Measurements from ENCODE around the gene HOXB5.

DNA sequence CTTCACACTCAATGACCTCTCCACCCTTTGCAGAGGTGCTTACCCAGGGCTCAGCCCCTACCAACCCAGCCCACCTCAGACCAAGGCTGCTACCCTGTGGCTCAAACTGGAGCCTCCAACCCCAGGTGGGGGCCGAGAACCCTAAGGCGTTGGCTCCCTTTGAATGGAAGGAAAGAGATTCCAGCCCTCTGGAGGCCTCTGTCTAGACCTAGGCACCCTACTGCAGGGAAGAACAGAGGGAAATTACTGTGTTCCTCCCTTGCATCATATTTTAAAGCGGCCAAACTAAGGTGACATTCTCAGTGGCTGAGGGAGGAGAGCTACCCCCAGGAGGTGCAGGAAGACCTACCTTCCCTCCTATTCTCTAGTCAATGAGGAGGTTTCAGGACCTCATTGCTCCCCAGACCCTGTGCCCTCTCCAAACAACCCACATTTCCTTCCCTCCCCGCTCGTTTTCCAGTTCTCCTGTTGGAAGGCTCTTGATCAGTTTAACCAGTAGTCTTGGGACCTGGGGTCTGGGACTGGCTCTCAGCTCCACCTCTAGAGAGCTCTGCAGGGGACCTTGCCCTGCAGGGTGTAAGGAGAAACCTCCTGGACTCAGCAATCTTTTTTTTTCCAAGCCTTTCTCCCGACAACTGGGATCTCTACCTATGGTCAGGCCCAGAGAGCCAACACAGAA, 27.0 kb upstream of the HOXB5 start:
- TF ChIP-seq CTCF (IDR thresholded peaks at IDR 0.05): no peak
- TF ChIP-seq EZH2 (IDR thresholded peaks at IDR 0.05; ENCODE audit: borderline replicate concordance, insufficient read depth, low read depth, low read length, poor library complexity, severe bottlenecking): no peak
